ENCODE results near the gene ANOS1. TPM values are rescaled to one million over a fixed set of nuclear protein-coding genes. Genes with fewer than 3 reads are reported as not detected.
A peak's percentile ranks its signal among the peaks of the same experiment; 100 is the strongest.

ANOS1 gene, protein sequence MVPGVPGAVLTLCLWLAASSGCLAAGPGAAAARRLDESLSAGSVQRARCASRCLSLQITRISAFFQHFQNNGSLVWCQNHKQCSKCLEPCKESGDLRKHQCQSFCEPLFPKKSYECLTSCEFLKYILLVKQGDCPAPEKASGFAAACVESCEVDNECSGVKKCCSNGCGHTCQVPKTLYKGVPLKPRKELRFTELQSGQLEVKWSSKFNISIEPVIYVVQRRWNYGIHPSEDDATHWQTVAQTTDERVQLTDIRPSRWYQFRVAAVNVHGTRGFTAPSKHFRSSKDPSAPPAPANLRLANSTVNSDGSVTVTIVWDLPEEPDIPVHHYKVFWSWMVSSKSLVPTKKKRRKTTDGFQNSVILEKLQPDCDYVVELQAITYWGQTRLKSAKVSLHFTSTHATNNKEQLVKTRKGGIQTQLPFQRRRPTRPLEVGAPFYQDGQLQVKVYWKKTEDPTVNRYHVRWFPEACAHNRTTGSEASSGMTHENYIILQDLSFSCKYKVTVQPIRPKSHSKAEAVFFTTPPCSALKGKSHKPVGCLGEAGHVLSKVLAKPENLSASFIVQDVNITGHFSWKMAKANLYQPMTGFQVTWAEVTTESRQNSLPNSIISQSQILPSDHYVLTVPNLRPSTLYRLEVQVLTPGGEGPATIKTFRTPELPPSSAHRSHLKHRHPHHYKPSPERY
- under 0.01 and 0.02 TPM in 2 replicates for polyA plus RNA-seq (2012; rRNA removed)
- 0.01 and 0.03 TPM in 2 replicates for polyA plus RNA-seq (2012; cell fraction: cytosol; rRNA removed)
- 0.01 TPM in 2 replicates for polyA plus RNA-seq (2012; cell fraction: nucleus; rRNA removed)

DNA sequence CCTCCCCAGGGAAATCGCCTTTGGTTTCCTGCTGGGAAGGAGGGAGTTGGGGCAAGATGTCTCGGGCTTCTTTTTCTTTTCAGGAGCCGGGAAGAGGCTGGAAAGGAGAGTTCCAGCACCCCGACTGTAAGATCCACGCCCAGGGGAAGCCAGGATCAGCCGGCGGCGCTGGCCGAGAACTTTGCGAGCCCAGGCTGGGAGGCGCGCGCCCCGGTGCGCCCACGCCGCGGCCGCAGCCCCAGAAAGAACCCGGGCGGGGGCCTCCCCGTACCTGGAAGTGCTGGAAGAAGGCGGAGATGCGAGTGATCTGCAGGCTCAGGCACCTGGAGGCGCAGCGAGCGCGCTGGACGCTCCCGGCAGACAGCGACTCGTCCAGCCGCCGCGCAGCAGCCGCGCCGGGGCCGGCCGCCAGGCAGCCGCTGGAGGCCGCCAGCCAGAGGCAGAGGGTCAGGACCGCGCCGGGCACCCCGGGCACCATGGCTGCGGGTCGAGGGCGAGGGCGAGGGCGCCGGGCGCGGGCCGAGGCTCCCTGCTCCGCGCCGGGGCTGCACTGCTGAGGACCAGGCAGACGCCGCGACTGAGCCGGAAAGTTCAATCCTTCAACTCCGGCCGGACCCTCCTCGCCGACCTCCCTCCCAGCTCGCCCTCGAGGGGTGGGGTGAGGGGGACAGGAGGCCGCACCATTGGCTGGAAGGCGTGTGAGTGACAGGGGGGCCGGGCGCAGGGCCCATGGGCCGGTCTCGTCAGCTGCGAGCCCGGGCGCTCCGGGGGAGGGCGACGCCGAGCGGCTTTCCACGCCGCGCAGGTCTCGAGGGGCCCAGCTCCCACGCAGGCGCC, at the start of gene ANOS1:
TSS of gene ANOS1 (minus strand) at position 579 of the 837 bp plus-strand sequence. CDS start at position 478, 101 bp downstream.
- H3K9ac ChIP-seq = no peak within 1 kb of the TSS
- H3K27ac ChIP-seq (ENCODE audit: low read depth in 2 of 2, low read length in 1 of 2) = no peak within 1 kb of the TSS
- no peaks in the 10 kb centered on the region for H4K20me1 ChIP-seq (ENCODE audit: insufficient read depth)
- H2AFZ ChIP-seq (ENCODE audit: low read depth) = no peak within 1 kb of the TSS
- TF ChIP-seq RAD21 (IDR thresholded peaks at IDR 0.05; ENCODE audit: low read length) = no peak
- TF ChIP-seq FOXM1 (IDR thresholded peaks at IDR 0.05; ENCODE audit: low read depth) = no peak
- TF ChIP-seq POLR2AphosphoS5 (IDR thresholded peaks at IDR 0.05; ENCODE audit: low read depth, low read length) = no peak
- TF ChIP-seq JUND (IDR thresholded peaks at IDR 0.05) = no peak
- TF ChIP-seq CHD2 (IDR thresholded peaks at IDR 0.05; ENCODE audit: low read length, partially characterized antibody) = no peak
- TF ChIP-seq PBX3 (IDR thresholded peaks at IDR 0.05) = no peak
- no peak for TF ChIP-seq GABPA (IDR thresholded peaks at IDR 0.05; ENCODE audit: low read depth)
- no peaks in the 10 kb centered on the region for H3K9me3 ChIP-seq
- no peaks in the 10 kb centered on the region for H3K79me2 ChIP-seq (ENCODE audit: insufficient read depth)
- no peaks in the 10 kb centered on the region for H3F3A ChIP-seq (replicated peaks; ENCODE audit: insufficient read depth)
- H3K27me3 ChIP-seq (ENCODE audit: insufficient read depth) = peaks cover 23% of the 10 kb centered on the region; the same call in 1 of the 2 replicates
- ChIA-PET POLR2A (no interaction called here), CTCF (no interaction called here)
- peak; percentile 58 for DNase-seq
- H3K36me3 ChIP-seq (replicated peaks in 1 of 2; ENCODE audit: control insufficient read depth in 1 of 2, insufficient read depth in 2 of 2, low read length in 1 of 2) = no peaks in the 10 kb centered on the region
- no peak within 1 kb of the TSS for H3K4me3 ChIP-seq (ENCODE audit: low read depth in 2 of 2, low read length in 1 of 2)
- WGBS (ENCODE audit: low lambda C conversion rate) = 2% methylated on average over 28 of the region's 88 CpGs
- H3K4me1 ChIP-seq (ENCODE audit: control insufficient read depth in 1 of 2, insufficient read depth in 2 of 2, low read depth in 1 of 2, low read length in 1 of 2) = no peaks in the 10 kb centered on the region
- H3K9me2 ChIP-seq = no peaks in the 10 kb centered on the region
- H3K4me2 ChIP-seq = no peak within 1 kb of the TSS

GRCh38 chrX:8773117-8773516, 41.2 kb upstream of the ANOS1 start:
- no peak for DNase-seq
- Histone ChIP-seq H3K9ac (no peak overlapping the region), H3K27ac (ENCODE audit: low read depth in 2 of 2, low read length in 1 of 2) (no peak overlapping the region), H3K9me3 (no peaks in the 10 kb centered on the region), H3K4me2 (no peak overlapping the region), H3K9me2 (no peaks in the 10 kb centered on the region), H3K79me2 (ENCODE audit: insufficient read depth) (no peaks in the 10 kb centered on the region), H3K4me3 (ENCODE audit: low read depth in 2 of 2, low read length in 1 of 2) (no peak overlapping the region), H3F3A (replicated peaks; ENCODE audit: insufficient read depth) (no peaks in the 10 kb centered on the region), H3K4me1 (ENCODE audit: control insufficient read depth in 1 of 2, insufficient read depth in 2 of 2, low read depth in 1 of 2, low read length in 1 of 2) (no peaks in the 10 kb centered on the region), H4K20me1 (ENCODE audit: insufficient read depth) (no peaks in the 10 kb centered on the region), H2AFZ (ENCODE audit: low read depth) (no peak overlapping the region), H3K36me3 (replicated peaks in 1 of 2; ENCODE audit: control insufficient read depth in 1 of 2, insufficient read depth in 2 of 2, low read length in 1 of 2) (no peaks in the 10 kb centered on the region), H3K27me3 (ENCODE audit: insufficient read depth) (no peaks in the 10 kb centered on the region; the same call in 1 of the 2 replicates)
- TF ChIP-seq POLR2AphosphoS5 (IDR thresholded peaks at IDR 0.05; ENCODE audit: low read depth, low read length) = no peak
- TF ChIP-seq REST (IDR thresholded peaks at IDR 0.05; ENCODE audit: low read depth, low read length) = no peak
- no peak for TF ChIP-seq EP300 (IDR thresholded peaks at IDR 0.05; ENCODE audit: borderline replicate concordance in 1 of 2, low read depth in 1 of 2, low read length in 1 of 2)
- no peak for TF ChIP-seq JUND (IDR thresholded peaks at IDR 0.05)
- TF ChIP-seq YY1 (IDR thresholded peaks at IDR 0.05; ENCODE audit: low read depth) = no peak
- no peak for TF ChIP-seq PBX3 (IDR thresholded peaks at IDR 0.05)
- TF ChIP-seq TAF1 (IDR thresholded peaks at IDR 0.05; ENCODE audit: borderline replicate concordance, low read depth, low read length) = no peak
- no peak for TF ChIP-seq RXRA (IDR thresholded peaks at IDR 0.05; ENCODE audit: borderline replicate concordance, low read depth)
- TF ChIP-seq, protein P1, sequence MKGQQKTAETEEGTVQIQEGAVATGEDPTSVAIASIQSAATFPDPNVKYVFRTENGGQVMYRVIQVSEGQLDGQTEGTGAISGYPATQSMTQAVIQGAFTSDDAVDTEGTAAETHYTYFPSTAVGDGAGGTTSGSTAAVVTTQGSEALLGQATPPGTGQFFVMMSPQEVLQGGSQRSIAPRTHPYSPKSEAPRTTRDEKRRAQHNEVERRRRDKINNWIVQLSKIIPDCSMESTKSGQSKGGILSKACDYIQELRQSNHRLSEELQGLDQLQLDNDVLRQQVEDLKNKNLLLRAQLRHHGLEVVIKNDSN (IDR thresholded peaks at IDR 0.05; ENCODE audit: borderline replicate concordance, low read depth) = no peak
- WGBS (ENCODE audit: low lambda C conversion rate) = 16% methylated on average over 3 of the region's 5 CpGs
- POLR2A ChIA-PET = no interaction called here
- CTCF ChIA-PET = interaction anchor here (1.0 kb wide), 1 partner anchor 35 kb away, joined by 3 read pairs; no protein-coding TSS in a partner anchor
